Muscle layer of duodenum (tissue), 2 donors: ENCODE measurements around the gene P3H3.
A peak's percentile ranks its signal among the peaks of the same experiment; 100 is the strongest.

ENCODE experiments used
- H3K27ac ChIP-seq: one replicate; pipeline ENCODE4 v1.7.0; 2013; ENCODE audit warnings: mild to moderate bottlenecking, low read length
- H3K27me3 ChIP-seq: one replicate; pipeline ENCODE4 v1.7.0; 2013; ENCODE audit warnings: low read depth, mild to moderate bottlenecking, control low read depth, low read length
- H3K36me3 ChIP-seq, 2 donors: one replicate each; pipeline ENCODE4 v1.7.0; 2013; ENCODE audit warnings: low read length in 2 of 2, control low read depth in 1 of 2, mild to moderate bottlenecking in 1 of 2; ENCODE audit not compliant: insufficient read depth in 2 of 2, control insufficient read depth in 1 of 2
- H3K4me1 ChIP-seq, 2 donors: one replicate each; pipeline ENCODE4 v1.7.0; 2013; ENCODE audit warnings: low read length in 2 of 2, mild to moderate bottlenecking in 2 of 2, control low read depth in 1 of 2, moderate library complexity in 1 of 2; ENCODE audit not compliant: insufficient read depth in 2 of 2, control insufficient read depth in 1 of 2
- H3K4me3 ChIP-seq, 2 donors: one replicate each; pipeline ENCODE4 v1.7.0; 2013; ENCODE audit warnings: low read length in 2 of 2, low read depth in 1 of 2, mild to moderate bottlenecking in 1 of 2
- H3K9me3 ChIP-seq, 2 donors: one replicate each; pipeline ENCODE4 v1.7.0; 2013; ENCODE audit warnings: low read length in 2 of 2, control low read depth in 1 of 2, mild to moderate bottlenecking in 1 of 2; ENCODE audit not compliant: control insufficient read depth in 1 of 2
- donor health status: healthy.

Gene P3H3

DNA sequence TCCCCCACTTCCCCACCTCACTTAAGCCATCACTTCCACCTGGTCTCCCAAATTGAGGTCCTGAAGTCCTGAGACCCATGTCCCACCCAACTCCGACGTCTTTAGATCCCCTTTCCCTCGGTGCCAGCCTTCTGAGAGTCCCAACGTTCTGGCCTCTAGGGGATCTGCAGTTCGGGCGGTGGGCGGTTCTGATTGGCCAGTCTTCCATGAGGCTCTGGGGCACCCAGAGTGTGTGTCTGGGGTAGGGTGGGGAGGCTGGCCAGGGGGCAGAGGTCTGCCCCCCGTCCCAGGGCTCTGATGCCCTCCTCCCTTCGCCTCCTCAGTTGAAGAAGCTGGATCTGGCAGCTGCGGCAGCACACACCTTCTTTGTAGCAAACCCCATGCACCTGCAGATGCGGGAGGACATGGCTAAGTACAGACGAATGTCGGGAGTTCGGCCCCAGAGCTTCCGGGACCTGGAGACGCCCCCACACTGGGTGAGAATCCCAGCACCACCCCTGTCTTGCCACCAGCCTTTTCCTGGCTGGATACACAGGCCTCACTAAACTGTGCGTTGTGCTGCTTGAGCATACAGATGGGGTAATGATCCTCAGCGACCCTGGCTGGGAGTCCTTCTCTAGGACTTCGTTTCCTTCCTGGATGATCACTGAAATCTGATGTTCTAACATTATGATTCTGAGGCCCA lies 1.5 kb downstream of the P3H3 start:
- H3K9me3 ChIP-seq = no peaks in the 10 kb centered on the region
- peak overlapping the region; percentile 67 for H3K27ac ChIP-seq
- peaks cover 4 to 27% of the 10 kb centered on the region in 2 donors for H3K4me1 ChIP-seq
- H3K27me3 ChIP-seq = peaks cover 4% of the 10 kb centered on the region
- peak overlapping the region; percentile 74 to 89 for H3K4me3 ChIP-seq
- peaks cover 11 to 22% of the 10 kb centered on the region in 2 donors for H3K36me3 ChIP-seq

DNA sequence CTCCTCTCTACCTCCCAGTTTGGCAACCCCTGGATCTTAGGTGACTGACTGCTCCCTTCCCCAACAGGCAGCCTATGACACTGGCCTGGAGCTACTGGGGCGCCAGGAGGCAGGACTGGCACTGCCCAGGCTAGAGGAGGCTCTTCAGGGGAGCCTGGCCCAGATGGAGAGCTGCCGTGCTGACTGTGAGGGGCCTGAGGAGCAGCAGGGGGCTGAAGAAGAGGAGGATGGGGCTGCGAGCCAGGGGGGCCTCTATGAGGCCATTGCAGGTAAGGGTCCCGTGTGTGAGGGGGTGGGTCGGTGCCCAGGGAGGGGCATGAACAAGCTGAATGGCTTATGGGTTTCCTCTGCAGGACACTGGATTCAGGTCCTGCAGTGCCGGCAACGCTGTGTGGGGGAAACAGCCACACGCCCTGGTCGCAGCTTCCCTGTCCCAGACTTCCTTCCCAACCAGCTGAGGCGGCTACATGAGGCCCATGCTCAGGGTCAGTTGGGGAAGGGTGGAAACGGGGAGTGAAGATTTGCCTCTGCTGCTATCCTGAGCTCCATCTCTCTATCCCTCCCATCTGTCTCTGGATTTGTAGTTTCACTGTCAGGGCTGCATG lies 2.2 kb downstream of the P3H3 start:
- Histone ChIP-seq H3K36me3 (peaks cover 11 to 22% of the 10 kb centered on the region in 2 donors), H3K9me3 (no peaks in the 10 kb centered on the region), H3K4me1 (peaks cover 4 to 27% of the 10 kb centered on the region in 2 donors), H3K27me3 (no peaks in the 10 kb centered on the region), H3K27ac (no peak overlapping the region), H3K4me3 (no peak overlapping the region)

DNA sequence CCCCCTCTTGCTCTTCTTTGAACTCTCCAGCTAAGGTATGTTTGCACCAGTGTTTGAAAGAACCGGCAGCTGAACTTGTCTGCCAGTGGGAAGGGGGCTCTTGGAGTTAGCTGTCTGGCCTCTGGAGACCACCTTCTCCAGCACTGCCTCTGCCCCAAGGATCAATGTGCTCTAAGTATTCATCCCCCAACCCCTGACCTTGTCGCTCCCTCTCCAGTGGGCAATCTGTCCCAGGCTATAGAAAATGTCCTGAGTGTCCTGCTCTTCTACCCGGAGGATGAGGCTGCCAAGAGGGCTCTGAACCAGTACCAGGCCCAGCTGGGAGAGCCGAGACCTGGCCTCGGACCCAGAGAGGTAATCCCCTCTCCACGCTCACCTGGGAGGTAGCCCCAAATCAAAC lies 2.8 kb downstream of the P3H3 start:
- Histone ChIP-seq H3K36me3 (peaks cover 11 to 22% of the 10 kb centered on the region in 2 donors), H3K4me3 (no peak overlapping the region), H3K9me3 (no peaks in the 10 kb centered on the region), H3K4me1 (peaks cover 4 to 27% of the 10 kb centered on the region in 2 donors), H3K27me3 (no peaks in the 10 kb centered on the region), H3K27ac (no peak overlapping the region)

DNA sequence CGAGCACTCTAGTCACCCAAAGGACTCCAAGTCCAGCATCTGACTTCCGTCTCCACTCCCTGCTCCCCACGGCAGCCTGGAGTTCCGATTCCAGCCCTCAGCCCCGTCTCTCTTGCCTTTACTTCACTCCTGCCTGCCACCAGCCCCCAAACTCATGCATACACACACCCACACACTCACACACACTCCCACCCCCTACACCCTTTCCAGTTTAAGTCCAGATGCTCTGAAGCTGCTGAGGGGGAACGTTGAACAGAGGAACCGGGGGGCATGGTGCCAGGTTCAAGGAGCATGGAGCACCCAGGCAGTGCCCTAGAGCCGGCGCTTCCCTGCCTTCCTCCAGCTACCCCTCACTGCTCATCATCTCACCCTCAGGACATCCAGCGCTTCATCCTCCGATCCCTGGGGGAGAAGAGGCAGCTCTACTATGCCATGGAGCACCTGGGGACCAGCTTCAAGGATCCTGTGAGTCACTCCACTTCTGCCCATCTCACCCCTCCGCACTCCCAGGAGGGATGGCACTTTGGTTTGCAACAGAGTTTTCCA lies 3.3 kb downstream of the P3H3 start:
- Histone ChIP-seq H3K4me3 (no peak overlapping the region), H3K27me3 (no peaks in the 10 kb centered on the region), H3K27ac (no peak overlapping the region), H3K4me1 (peaks cover 4 to 27% of the 10 kb centered on the region in 2 donors), H3K36me3 (peaks cover 11 to 22% of the 10 kb centered on the region in 2 donors), H3K9me3 (no peaks in the 10 kb centered on the region)

DNA sequence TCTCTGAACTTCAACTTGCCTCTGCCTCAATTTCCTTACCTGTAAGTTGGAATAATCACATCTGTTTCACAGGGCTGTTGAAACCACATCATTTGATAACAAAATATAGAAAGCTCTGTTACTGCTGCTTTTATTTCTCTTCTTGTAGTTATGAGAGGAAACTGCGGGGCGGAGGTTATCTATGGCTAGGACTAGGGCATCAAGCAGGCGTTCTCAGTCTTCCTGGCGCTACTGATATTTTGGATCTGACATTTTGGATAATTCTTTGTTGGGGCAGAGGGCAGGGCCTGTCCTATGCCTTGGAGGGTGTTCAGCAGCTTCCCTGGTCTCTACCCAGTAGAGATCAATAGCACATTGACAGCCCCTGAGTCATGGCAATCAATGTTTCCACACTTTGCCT lies 3.9 kb downstream of the P3H3 start:
- Histone ChIP-seq H3K27me3 (no peaks in the 10 kb centered on the region), H3K4me1 (peaks cover 3 to 22% of the 10 kb centered on the region in 2 donors), H3K27ac (no peak overlapping the region), H3K36me3 (peaks cover 11 to 25% of the 10 kb centered on the region in 2 donors), H3K9me3 (no peaks in the 10 kb centered on the region), H3K4me3 (no peak overlapping the region)

DNA sequence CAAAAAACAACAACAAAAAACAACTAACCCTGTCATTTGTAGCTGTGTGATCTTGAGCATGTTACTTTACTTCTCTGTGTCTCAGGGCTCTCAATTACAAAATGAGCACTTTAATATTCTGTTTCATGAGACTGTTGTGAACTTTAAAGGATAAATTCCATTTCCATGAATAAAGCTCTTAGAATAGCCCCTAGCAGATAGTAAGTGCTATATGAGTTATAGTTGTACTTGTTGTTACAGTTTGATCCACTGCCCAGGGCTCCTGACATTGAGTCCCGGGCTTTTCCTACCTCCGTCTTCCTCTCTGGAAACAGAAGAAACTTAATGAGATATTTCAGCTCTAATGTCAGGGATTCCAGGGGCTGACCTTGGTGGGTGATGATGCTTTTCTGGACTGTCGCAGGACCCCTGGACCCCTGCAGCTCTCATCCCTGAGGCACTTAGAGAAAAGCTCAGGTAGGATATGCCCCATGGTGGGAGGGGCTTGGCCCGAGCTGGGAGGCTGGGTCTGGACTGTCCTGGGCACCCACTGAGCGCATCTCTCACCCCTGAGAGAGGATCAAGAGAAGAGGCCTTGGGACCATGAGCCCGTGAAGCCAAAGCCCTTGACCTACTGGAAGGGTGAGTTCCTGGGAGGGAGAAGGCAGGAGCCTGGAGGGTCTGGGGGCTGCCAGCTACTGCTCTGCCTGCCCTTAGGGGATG lies 5.1 kb downstream of the P3H3 start:
- no peak overlapping the region for H3K27ac ChIP-seq
- H3K27me3 ChIP-seq = no peaks in the 10 kb centered on the region
- H3K36me3 ChIP-seq = peaks cover 11 to 36% of the 10 kb centered on the region in 2 donors
- H3K4me1 ChIP-seq = peaks cover 0 to 16% of the 10 kb centered on the region in 2 donors
- no peaks in the 10 kb centered on the region for H3K9me3 ChIP-seq
- no peak overlapping the region for H3K4me3 ChIP-seq

DNA sequence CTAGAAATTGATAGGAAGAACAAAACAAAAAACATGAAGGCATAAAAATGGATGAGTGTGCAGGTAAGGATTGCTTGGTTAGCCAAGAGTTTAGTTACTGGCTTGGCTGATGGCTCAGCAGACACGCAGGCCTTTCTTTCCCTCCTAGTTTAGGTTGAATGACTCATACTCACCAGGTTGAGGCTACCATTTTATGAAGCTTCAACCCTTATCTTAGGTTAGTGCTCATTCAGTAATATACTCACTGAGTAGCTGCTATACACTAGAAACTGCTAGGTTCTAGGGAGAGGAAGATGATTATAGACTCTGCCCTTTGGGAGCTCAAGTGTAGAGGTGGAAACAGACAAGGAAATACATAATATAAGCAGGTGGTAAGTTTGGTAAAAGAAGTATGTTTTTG lies 6.0 kb downstream of the P3H3 start:
- no peak overlapping the region for H3K4me3 ChIP-seq
- no peaks in the 10 kb centered on the region for H3K9me3 ChIP-seq
- H3K4me1 ChIP-seq = peaks cover 0 to 12% of the 10 kb centered on the region in 2 donors
- peaks cover 11 to 44% of the 10 kb centered on the region in 2 donors for H3K36me3 ChIP-seq
- no peak overlapping the region for H3K27ac ChIP-seq
- no peaks in the 10 kb centered on the region for H3K27me3 ChIP-seq

DNA sequence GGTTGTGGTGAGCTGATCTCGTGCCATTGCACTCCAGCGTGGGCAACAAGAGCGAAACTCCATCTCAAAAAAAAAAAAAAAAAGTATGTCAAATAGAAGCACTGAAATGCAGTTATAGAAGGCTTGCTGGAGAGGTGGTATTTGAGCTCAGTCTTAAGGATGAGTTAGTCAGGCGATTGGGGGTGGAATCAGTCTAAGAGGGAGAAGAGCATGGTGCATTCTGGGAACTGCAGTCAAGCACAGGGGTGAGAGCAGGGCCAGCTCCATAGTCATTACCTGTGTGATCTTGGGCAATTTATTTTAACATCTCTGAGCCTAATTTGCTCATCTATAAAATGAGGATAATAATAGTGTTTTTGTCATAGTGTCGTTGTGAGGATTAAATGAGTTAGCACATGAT lies 6.7 kb downstream of the P3H3 start:
- H3K36me3 ChIP-seq = peaks cover 11 to 50% of the 10 kb centered on the region in 2 donors
- no peak overlapping the region for H3K4me3 ChIP-seq
- H3K27me3 ChIP-seq = no peaks in the 10 kb centered on the region
- H3K4me1 ChIP-seq = peaks cover 0 to 9% of the 10 kb centered on the region in 2 donors
- no peaks in the 10 kb centered on the region for H3K9me3 ChIP-seq
- no peak overlapping the region for H3K27ac ChIP-seq

DNA sequence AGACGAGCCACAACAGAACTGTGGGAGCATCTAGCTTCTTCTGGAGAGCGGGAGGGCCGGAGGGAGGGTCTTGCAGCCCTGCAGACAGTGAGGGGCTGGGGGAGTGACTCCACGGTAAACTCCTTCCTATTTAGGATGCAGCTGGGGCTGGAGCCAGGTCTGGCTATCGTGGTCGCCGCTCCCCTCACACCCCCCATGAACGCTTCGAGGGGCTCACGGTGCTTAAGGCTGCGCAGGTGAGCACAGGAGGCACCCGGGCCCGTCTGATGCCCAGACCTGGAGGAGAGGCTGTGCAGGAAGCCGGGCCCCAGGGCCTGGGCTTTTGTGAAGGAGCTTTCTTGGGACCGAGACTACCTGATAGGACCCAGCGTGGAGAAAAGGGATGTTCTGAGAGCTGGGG lies 8.6 kb downstream of the P3H3 start:
- no peak overlapping the region for H3K27ac ChIP-seq
- peaks cover 8 to 41% of the 10 kb centered on the region in 2 donors for H3K36me3 ChIP-seq
- H3K4me1 ChIP-seq = peaks cover 0 to 3% of the 10 kb centered on the region in 2 donors
- H3K27me3 ChIP-seq = no peaks in the 10 kb centered on the region
- no peak overlapping the region for H3K4me3 ChIP-seq
- no peaks in the 10 kb centered on the region for H3K9me3 ChIP-seq

DNA sequence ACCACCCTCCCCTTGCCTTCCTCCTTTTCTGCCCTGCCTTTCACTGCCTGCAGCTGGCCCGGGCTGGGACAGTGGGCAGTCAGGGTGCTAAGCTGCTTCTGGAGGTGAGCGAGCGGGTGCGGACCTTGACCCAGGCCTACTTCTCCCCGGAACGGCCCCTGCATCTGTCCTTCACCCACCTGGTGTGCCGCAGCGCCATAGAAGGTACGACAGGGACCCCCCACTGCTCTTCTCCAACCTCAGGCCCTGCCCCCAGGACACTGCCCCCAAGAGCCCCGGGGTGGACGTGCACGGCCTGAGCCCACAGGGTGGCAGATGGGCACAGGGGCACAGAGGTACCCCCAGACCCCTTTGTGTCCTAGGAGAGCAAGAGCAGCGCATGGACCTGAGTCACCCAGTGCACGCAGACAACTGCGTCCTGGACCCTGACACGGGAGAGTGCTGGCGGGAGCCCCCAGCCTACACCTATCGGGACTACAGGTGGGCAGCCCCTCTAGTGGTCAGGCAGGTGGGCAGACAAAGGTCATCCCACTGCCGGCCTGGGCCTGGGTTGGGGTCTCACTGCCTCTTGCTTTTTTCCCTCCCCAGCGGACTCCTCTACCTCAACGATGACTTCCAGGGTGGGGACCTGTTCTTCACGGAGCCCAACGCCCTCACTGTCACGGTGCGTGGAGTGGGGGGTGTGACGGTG lies 9.3 kb downstream of the P3H3 start:
- H3K9me3 ChIP-seq = no peaks in the 10 kb centered on the region
- peaks cover 5 to 41% of the 10 kb centered on the region in 2 donors for H3K36me3 ChIP-seq
- H3K4me1 ChIP-seq = peaks cover 0 to 3% of the 10 kb centered on the region in 2 donors
- H3K27ac ChIP-seq = no peak overlapping the region
- no peaks in the 10 kb centered on the region for H3K27me3 ChIP-seq
- H3K4me3 ChIP-seq = no peak overlapping the region

DNA sequence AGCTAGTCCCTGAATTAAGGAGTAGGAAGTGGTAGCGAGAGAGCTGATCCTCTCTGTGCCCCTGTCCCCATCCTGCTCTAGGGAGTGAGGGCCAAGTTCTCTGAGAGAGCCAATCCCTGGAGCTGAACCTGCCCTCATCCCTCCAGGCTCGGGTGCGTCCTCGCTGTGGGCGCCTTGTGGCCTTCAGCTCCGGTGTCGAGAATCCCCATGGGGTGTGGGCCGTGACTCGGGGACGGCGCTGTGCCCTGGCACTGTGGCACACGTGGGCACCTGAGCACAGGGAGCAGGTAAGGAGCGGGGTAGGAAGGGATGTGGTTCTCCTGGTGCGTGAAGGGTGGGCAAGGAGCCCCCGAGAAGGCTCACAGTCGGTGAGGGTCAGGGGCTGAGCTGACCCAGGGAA lies 10.6 kb downstream of the P3H3 start:
- Histone ChIP-seq H3K9me3 (no peaks in the 10 kb centered on the region), H3K4me3 (no peak overlapping the region), H3K27ac (no peak overlapping the region), H3K4me1 (peaks cover 0 to 3% of the 10 kb centered on the region in 2 donors), H3K36me3 (peaks cover 5 to 40% of the 10 kb centered on the region in 2 donors), H3K27me3 (no peaks in the 10 kb centered on the region)
